Type B pancreatic cell (in vitro differentiated cells): ENCODE results near the gene PTPRT. TPM values are rescaled to one million over a fixed set of nuclear protein-coding genes. Genes with fewer than 3 reads are reported as not detected.

ENCODE experiments used
- DNase-seq: peaks from one replicate; pipeline ENCODE4 v3.0.0; 2021; ENCODE audit warnings: mixed read lengths; ENCODE audit not compliant: unreplicated experiment; ENCODE audit errors: extremely low spot score
- H3K27ac Mint-ChIP-seq: 2 replicates; pipeline ENCODE4 v1.8.0; 2021; ENCODE audit warnings: mild to moderate bottlenecking, mixed read lengths
- H3K27me3 Mint-ChIP-seq: 2 replicates; pipeline ENCODE4 v1.8.0; 2021; ENCODE audit warnings: mixed read lengths
- H3K36me3 Mint-ChIP-seq: 2 replicates; pipeline ENCODE4 v1.8.0; 2021; ENCODE audit warnings: mixed read lengths
- H3K4me1 Mint-ChIP-seq: one replicate; pipeline ENCODE4 v1.8.0; 2021; ENCODE audit warnings: mixed read lengths; ENCODE audit not compliant: unreplicated experiment
- H3K4me3 Mint-ChIP-seq: 2 replicates; pipeline ENCODE4 v1.8.0; 2021; ENCODE audit warnings: mild to moderate bottlenecking, mixed read lengths
- H3K9me3 Mint-ChIP-seq: 2 replicates; pipeline ENCODE4 v1.8.0; 2021; ENCODE audit warnings: mixed read lengths
- CTCF ChIP-seq: fragments of 200-600 bp; sonication (generic); conservative IDR thresholded peaks from 2 replicates; pipeline ENCODE4 v1.5.0; 2021; ENCODE audit warnings: antibody characterized with exemption, mild to moderate bottlenecking
- total RNA-seq: library from RNA; stranded (reverse); gene quantifications from 2 replicates; pipeline ENCODE4 v1.2.1, GENCODE V29; 2021; ENCODE audit warnings: low replicate concordance

PTPRT gene
- total RNA-seq, 1 donor from 2014 or later, result 7.0 TPM

- DNase-seq, result no peak
- H3K27me3 Mint-ChIP-seq, result peaks cover 16% of the 10 kb centered on the region
- H3K4me3 Mint-ChIP-seq, result no peak overlapping the region
- H3K9me3 Mint-ChIP-seq, result no peaks in the 10 kb centered on the region
- H3K36me3 Mint-ChIP-seq, result no peaks in the 10 kb centered on the region
- no peaks in the 10 kb centered on the region for H3K4me1 Mint-ChIP-seq
- TF ChIP-seq CTCF, result no peak
- H3K27ac Mint-ChIP-seq, result no peak overlapping the region
Observed at GRCh38 chr20:43151256-43151655, 38.5 kb downstream of the PTPRT start.

GRCh38 chr20:43140726-43141125 is 49.0 kb downstream of the PTPRT start:
- no peaks in the 10 kb centered on the region for H3K9me3 Mint-ChIP-seq
- H3K27ac Mint-ChIP-seq, result no peak overlapping the region
- H3K36me3 Mint-ChIP-seq, result no peaks in the 10 kb centered on the region
- TF ChIP-seq CTCF, result no peak
- H3K4me3 Mint-ChIP-seq, result no peak overlapping the region
- no peak for DNase-seq
- no peaks in the 10 kb centered on the region for H3K4me1 Mint-ChIP-seq
- peaks cover 8% of the 10 kb centered on the region for H3K27me3 Mint-ChIP-seq

DNA sequence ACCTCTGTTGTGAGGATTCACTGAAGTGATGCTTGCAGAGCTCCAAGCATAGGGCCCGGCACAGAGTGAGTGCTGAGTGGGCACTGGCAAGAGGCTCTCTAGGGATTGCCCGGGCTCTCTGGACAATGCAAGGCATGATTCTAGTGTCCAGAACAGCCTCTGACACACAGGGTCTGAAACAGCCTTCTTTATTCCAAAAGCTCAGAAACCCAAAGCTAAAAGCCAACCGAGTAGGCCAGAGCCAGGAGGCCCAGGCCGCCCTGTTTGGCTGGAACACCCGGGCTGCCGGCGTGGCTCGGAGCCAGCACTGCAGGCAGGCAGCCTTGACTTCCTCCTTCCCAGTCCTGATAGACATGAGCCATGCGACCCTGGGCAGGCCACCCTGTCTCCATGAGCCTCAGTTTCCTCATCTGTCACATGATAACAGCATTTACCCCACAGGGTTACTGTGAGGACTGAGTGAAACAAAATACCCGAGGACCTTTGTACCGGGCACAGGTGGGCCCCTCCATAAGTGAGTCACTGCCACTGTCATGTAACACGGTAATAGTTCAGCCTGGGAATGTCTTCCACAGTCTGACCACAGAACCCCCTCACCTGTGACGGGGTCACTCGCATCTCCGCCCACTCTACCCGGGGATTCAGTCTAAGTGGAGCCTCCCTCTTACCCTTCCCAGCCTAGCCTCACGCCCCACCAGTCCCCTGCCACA is 51.5 kb downstream of the PTPRT start:
- no peak for DNase-seq
- Mint-ChIP-seq H3K36me3 (no peaks in the 10 kb centered on the region), H3K27ac (no peak overlapping the region), H3K4me3 (no peak overlapping the region), H3K9me3 (no peaks in the 10 kb centered on the region), H3K27me3 (no peaks in the 10 kb centered on the region), H3K4me1 (no peaks in the 10 kb centered on the region)
- no peak for TF ChIP-seq CTCF

DNA sequence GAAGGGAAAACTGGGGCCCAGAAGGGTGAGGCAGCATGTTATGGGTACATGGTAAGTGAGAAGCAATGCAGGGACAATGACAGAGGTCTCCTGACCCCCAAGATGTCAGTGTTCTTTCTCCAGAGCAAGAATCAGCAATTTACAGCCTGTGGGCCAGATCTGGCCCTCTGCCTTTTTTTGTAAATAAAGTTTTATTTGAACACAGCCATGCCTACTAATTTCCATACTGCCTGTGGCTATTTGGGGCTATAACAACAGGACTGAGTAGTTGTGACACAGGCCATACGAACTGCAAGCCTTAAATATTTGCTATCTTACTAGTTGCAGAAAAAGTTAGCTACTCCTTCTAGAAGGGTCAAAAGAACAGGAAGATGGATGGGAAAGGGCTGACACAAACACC is 52.5 kb downstream of the PTPRT start:
- TF ChIP-seq CTCF, result no peak
- H3K27me3 Mint-ChIP-seq, result no peaks in the 10 kb centered on the region
- no peaks in the 10 kb centered on the region for H3K9me3 Mint-ChIP-seq
- H3K4me1 Mint-ChIP-seq, result no peaks in the 10 kb centered on the region
- no peaks in the 10 kb centered on the region for H3K36me3 Mint-ChIP-seq
- no peak for DNase-seq
- no peak overlapping the region for H3K27ac Mint-ChIP-seq
- H3K4me3 Mint-ChIP-seq, result no peak overlapping the region

DNA sequence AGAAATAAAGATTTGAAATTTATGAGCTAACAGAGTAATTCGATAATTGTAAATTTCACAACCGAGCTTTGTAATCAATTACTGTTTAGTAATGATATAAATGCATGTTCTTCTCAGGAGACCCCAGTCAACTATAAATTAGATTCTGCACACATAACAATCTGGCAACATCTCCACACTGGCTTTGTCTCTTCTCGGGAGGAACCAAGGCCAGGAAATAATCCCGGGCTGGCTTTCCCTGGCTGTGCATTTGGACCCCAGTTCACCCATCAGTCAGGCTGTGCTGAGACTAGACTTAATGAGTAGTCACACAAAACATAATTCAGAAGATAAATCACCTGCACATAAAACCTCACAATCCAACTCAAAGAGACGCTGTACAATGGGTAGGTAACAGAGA is 65.5 kb downstream of the PTPRT start:
- no peaks in the 10 kb centered on the region for H3K9me3 Mint-ChIP-seq
- H3K4me3 Mint-ChIP-seq, result no peak overlapping the region
- no peak for TF ChIP-seq CTCF
- H3K27me3 Mint-ChIP-seq, result no peaks in the 10 kb centered on the region
- no peak for DNase-seq
- no peak overlapping the region for H3K27ac Mint-ChIP-seq
- H3K4me1 Mint-ChIP-seq, result no peaks in the 10 kb centered on the region
- H3K36me3 Mint-ChIP-seq, result no peaks in the 10 kb centered on the region
